ENCODE measurements around the gene ANKRD33. TPM values are rescaled to one million over a fixed set of nuclear protein-coding genes. Genes with fewer than 3 reads are reported as not detected.

ANKRD33 gene
- total RNA-seq, 1 donor from 2014 or later = not detected

DNA sequence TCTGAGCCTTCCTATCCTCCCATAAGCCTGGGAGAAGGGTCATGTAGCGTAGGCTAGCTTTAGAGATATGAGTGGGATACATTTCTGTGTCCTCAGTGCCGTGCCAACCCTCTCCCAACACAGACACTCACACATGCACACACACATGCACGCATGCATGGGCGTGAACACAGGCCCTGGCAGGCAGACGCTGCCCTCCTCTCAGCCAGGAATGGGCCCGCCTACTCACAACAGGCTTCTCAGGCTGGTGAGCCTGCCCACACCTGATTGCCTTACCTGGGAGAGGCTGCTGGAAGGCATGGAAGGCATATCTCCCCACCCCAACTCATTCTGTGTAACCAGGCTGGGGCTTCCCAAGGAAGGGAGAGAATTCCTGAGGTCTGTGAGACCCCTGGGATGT, 50.8 kb downstream of the ANKRD33 start:
- DNase-seq (ENCODE audit: low read depth) = no peak

- DNase-seq (ENCODE audit: low read depth) = no peak
These were observed 53.2 kb downstream of the ANKRD33 start for GRCh38 chr12:51941011-51941581.

Other genes with a start within 250 kb of the ANKRD33 start
- 0.11 and 0.36 TPM in 2 replicates for gene FIGNL2, start 39.4 kb upstream of the ANKRD33 start, total RNA-seq
- 0.52 and 0.78 TPM in 2 replicates for gene ACVRL1, start 19.4 kb downstream of the ANKRD33 start, total RNA-seq
- gene ACVR1B, start 63.6 kb downstream of the ANKRD33 start, total RNA-seq = 8.1 and 9.6 TPM in 2 replicates
- gene TAMALIN, start 118.8 kb downstream of the ANKRD33 start, total RNA-seq = 64.9 and 96.8 TPM in 2 replicates
- gene NR4A1, start 163.3 kb downstream of the ANKRD33 start, total RNA-seq = 3.4 and 5.5 TPM in 2 replicates
- gene ATG101, start 181.9 kb downstream of the ANKRD33 start, total RNA-seq = 93.8 and 105 TPM in 2 replicates
- not detected in 2 replicates for gene SMIM41, start 191.6 kb downstream of the ANKRD33 start, total RNA-seq